H1 (cell line): Measurements from ENCODE around the gene ILF2.
"Not testable (repeated sequence)": the region's sequence is repeated elsewhere in the genome, so short reads cannot be mapped to it uniquely, and the experiment has no call there.

Source experiments
- CTCF ChIP-seq, 3 experiments: IDR thresholded peaks; 1 replicate in 2 of 3; 2 replicates in 1 of 3; pipeline versions ENCODE4 v1.5.1 to v1.6.1; 2011; ENCODE audit warnings: low read length in 3 of 3, mild to moderate bottlenecking in 3 of 3, inconsistent platforms in 2 of 3, low read depth in 1 of 3, moderate library complexity in 1 of 3; ENCODE audit not compliant: insufficient read depth in 1 of 3; ENCODE audit errors: control extremely low read depth in 1 of 3
- POLR2AphosphoS5 ChIP-seq: IDR thresholded peaks from 2 replicates; pipeline ENCODE4 v1.6.1; 2011; ENCODE audit warnings: low read depth, low read length
- ZNF274 ChIP-seq: IDR thresholded peaks from 2 replicates; pipeline ENCODE4 v1.7.0; 2012; ENCODE audit warnings: low read length, borderline replicate concordance; ENCODE audit errors: extremely low read depth

- not testable (repeated sequence) for TF ChIP-seq CTCF (IDR thresholded peaks at IDR 0.05; ENCODE audit: control extremely low read depth in 1 of 3, insufficient read depth in 1 of 3, low read depth in 1 of 3, low read length in 3 of 3); POLR2AphosphoS5; ZNF274
These were observed 2.1 kb downstream of the ILF2 start for GRCh38 chr1:153668672-153669071.
